Mesendoderm (in vitro differentiated cells): ENCODE measurements around the gene LRRC4B.

ENCODE experiments used
- DNase-seq: peaks from one replicate; pipeline ENCODE4 v3.0.0; 2013
- H2AK5ac ChIP-seq: 2 replicates; pipeline ENCODE4 v1.6.1; 2013; ENCODE audit warnings: low read length, inconsistent platforms
- H2BK120ac ChIP-seq: 2 replicates; pipeline ENCODE4 v1.6.1; 2013; ENCODE audit warnings: low read depth, mild to moderate bottlenecking, low read length, moderate library complexity, mixed read lengths
- H2BK15ac ChIP-seq: replicated peaks from 2 replicates; pipeline ENCODE4 v1.6.1; 2013; ENCODE audit warnings: low read depth, mild to moderate bottlenecking, moderate library complexity
- H2BK5ac ChIP-seq: 2 replicates; pipeline ENCODE4 v1.6.1; 2013; ENCODE audit warnings: low read length, inconsistent platforms
- H3K18ac ChIP-seq: 2 replicates; pipeline ENCODE4 v1.6.1; 2013; ENCODE audit warnings: mild to moderate bottlenecking, low read length, mixed read lengths
- H3K23ac ChIP-seq: one replicate; pipeline ENCODE4 v1.6.1; 2013; ENCODE audit warnings: low read length
- H3K27ac ChIP-seq: 2 replicates; pipeline ENCODE4 v1.5.1; 2013; ENCODE audit warnings: low read depth, mild to moderate bottlenecking, inconsistent platforms, low read length, moderate library complexity
- H3K27me3 ChIP-seq: 2 replicates; pipeline ENCODE4 v1.6.1; 2013; ENCODE audit warnings: low read length, control low read depth, mild to moderate bottlenecking, inconsistent platforms; ENCODE audit not compliant: insufficient read depth, poor library complexity
- H3K36me3 ChIP-seq: 2 replicates; pipeline ENCODE4 v1.6.1; 2013; ENCODE audit warnings: low read length, inconsistent platforms; ENCODE audit not compliant: control insufficient read depth, insufficient read depth
- H3K4ac ChIP-seq: one replicate; pipeline ENCODE4 v1.6.1; 2013; ENCODE audit warnings: low read depth, mild to moderate bottlenecking, low read length, moderate library complexity
- H3K4me1 ChIP-seq: 2 replicates; pipeline ENCODE4 v1.6.1; 2013; ENCODE audit warnings: low read depth, low read length, inconsistent platforms; ENCODE audit not compliant: control insufficient read depth
- H3K4me2 ChIP-seq: 2 replicates; pipeline ENCODE4 v1.6.1; 2013; ENCODE audit warnings: low read length
- H3K4me3 ChIP-seq: 2 replicates; pipeline ENCODE4 v1.5.1; 2013; ENCODE audit warnings: mild to moderate bottlenecking, low read length
- H3K56ac ChIP-seq: one replicate; pipeline ENCODE4 v1.6.1; 2013; ENCODE audit warnings: low read length
- H3K79me1 ChIP-seq: 2 replicates; pipeline ENCODE4 v1.6.1; 2013; ENCODE audit warnings: low read length, inconsistent platforms
- H3K79me2 ChIP-seq: 2 replicates; pipeline ENCODE4 v1.6.1; 2013; ENCODE audit warnings: mild to moderate bottlenecking, low read length; ENCODE audit not compliant: control insufficient read depth, insufficient read depth
- H3K9ac ChIP-seq: 2 replicates; pipeline ENCODE4 v1.6.1; 2013; ENCODE audit warnings: low read length, inconsistent platforms
- H4K5ac ChIP-seq: one replicate; pipeline ENCODE4 v1.6.1; 2013; ENCODE audit warnings: low read length
- H4K8ac ChIP-seq: one replicate; pipeline ENCODE4 v1.6.1; 2013; ENCODE audit warnings: low read depth, mild to moderate bottlenecking, control low read depth, low read length, moderate library complexity
- WGBS: extraction: QIAGEN DNeasy Blood & Tissue Kit; methylation state at CpG from one replicate; pipeline ENCODE4 v1.1.7; 2013; ENCODE audit warnings: low lambda C conversion rate, missing lambda C conversion rate; ENCODE audit not compliant: insufficient coverage; ENCODE audit errors: extremely low coverage; 5-methylcytosine and 5-hydroxymethylcytosine counted together

Gene LRRC4B

DNA sequence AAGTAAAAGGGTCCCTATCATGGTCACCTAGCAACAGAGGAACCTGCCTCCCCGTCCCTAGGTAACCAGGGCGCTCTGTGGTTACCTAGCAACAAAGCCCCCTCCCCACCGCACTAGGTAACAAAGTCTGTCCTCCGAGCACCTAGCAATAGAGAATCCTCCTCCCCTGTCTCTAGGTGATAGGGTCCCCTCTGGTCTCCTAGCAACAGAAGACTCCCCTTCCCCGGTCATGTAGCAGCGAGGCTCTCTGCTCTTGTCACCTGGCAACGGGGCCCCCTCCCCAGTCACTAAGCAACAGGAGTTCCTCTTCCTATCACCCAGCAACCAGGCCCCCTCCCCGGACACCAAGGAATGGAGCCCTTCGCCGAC lies 57.6 kb downstream of the LRRC4B start:
- peak overlapping the region; percentile 58 for H3K9ac ChIP-seq
- no peaks in the 10 kb centered on the region for H3K79me2 ChIP-seq
- no CpG with 5 or more reads among the region's 10 CpGs for WGBS
- H3K18ac ChIP-seq = no peak overlapping the region
- H3K36me3 ChIP-seq = no peaks in the 10 kb centered on the region
- H3K79me1 ChIP-seq = no peaks in the 10 kb centered on the region
- H3K4me3 ChIP-seq = peak overlapping the region; percentile 44
- H4K8ac ChIP-seq = no peak overlapping the region
- H4K5ac ChIP-seq = no peak overlapping the region
- no peaks in the 10 kb centered on the region for H3K4me1 ChIP-seq
- no peak overlapping the region for H3K23ac ChIP-seq
- no peak overlapping the region for H2BK5ac ChIP-seq
- H3K27me3 ChIP-seq = no peaks in the 10 kb centered on the region
- H3K4me2 ChIP-seq = peak overlapping the region; percentile 62
- H2BK15ac ChIP-seq = no peak overlapping the region
- DNase-seq = peak; percentile 92
- no peak overlapping the region for H2AK5ac ChIP-seq
- H3K4ac ChIP-seq = no peak overlapping the region
- no peak overlapping the region for H2BK120ac ChIP-seq
- peak overlapping the region; percentile 74 for H3K56ac ChIP-seq
- H3K27ac ChIP-seq = no peak overlapping the region

DNA sequence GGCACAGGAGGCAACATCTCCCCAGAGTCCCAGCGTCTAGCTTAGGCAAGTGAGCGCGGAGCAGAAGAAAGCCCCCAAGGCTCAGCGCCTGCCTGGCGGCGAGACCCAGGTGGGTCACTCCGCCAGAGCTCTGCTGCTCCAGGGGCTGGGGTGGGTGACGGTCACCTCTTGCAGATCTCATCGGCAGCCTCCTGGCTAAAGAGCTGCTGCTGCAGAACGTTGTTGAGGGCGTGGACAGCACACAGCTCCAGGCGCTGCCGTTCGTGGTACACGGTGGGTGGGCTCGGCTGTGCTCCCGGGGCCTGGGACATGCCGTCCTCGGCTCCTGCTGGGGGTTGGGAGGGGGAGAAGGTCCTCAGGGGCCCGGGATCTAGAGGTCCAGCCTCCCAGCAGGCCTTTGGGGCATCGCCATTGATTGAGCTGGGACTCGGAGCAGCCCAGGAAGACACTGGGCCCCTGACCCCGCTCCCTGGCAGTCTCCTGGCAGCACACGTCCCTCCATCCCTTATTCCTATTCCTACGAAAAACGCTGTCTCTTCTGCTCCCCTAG lies 58.0 kb downstream of the LRRC4B start:
- H3K4me3 ChIP-seq = no peak overlapping the region
- H3K9ac ChIP-seq = no peak overlapping the region
- no peak overlapping the region for H2BK15ac ChIP-seq
- H2AK5ac ChIP-seq = no peak overlapping the region
- no peaks in the 10 kb centered on the region for H3K27me3 ChIP-seq
- H4K5ac ChIP-seq = no peak overlapping the region
- H3K23ac ChIP-seq = no peak overlapping the region
- H3K4me1 ChIP-seq = no peaks in the 10 kb centered on the region
- no peak overlapping the region for H3K27ac ChIP-seq
- no peak overlapping the region for H3K56ac ChIP-seq
- no peak overlapping the region for H2BK5ac ChIP-seq
- H4K8ac ChIP-seq = no peak overlapping the region
- H3K4ac ChIP-seq = no peak overlapping the region
- DNase-seq = no peak
- no peak overlapping the region for H3K18ac ChIP-seq
- H3K79me2 ChIP-seq = no peaks in the 10 kb centered on the region
- H3K79me1 ChIP-seq = no peaks in the 10 kb centered on the region
- H2BK120ac ChIP-seq = no peak overlapping the region
- H3K36me3 ChIP-seq = no peaks in the 10 kb centered on the region
- WGBS = no CpG with 5 or more reads among the region's 26 CpGs
- peak overlapping the region; percentile 62 for H3K4me2 ChIP-seq

DNA sequence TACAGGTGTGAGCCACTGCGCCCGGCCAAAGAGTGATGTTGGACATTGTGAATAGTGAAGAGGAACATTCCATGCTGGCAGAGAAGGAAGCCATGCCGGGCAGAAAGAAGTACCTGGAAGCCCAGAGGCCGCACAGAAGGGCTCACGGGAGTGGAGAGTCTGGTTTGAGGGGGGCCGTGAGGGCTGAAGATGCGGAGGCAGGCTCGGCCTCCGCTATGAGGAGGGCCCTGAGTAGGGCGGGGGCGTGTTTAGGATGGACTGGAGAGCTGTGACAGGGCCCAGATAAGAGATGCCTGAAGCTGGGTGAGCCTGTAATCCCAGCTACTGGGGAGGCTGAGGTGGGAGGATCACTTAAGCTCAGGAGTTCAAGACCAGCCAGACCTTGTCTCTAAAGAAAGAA lies 58.9 kb downstream of the LRRC4B start:
- H3K4me3 ChIP-seq = no peak overlapping the region
- no peak overlapping the region for H3K18ac ChIP-seq
- no CpG with 5 or more reads among the region's 11 CpGs for WGBS
- H3K27ac ChIP-seq = no peak overlapping the region
- H4K8ac ChIP-seq = no peak overlapping the region
- H3K4ac ChIP-seq = no peak overlapping the region
- H3K4me1 ChIP-seq = no peaks in the 10 kb centered on the region
- H2AK5ac ChIP-seq = no peak overlapping the region
- H3K23ac ChIP-seq = no peak overlapping the region
- H2BK15ac ChIP-seq = no peak overlapping the region
- H2BK5ac ChIP-seq = no peak overlapping the region
- H3K4me2 ChIP-seq = no peak overlapping the region
- no peaks in the 10 kb centered on the region for H3K79me1 ChIP-seq
- no peak overlapping the region for H4K5ac ChIP-seq
- DNase-seq = no peak
- H3K79me2 ChIP-seq = no peaks in the 10 kb centered on the region
- H2BK120ac ChIP-seq = no peak overlapping the region
- H3K36me3 ChIP-seq = no peaks in the 10 kb centered on the region
- no peak overlapping the region for H3K9ac ChIP-seq
- H3K27me3 ChIP-seq = no peaks in the 10 kb centered on the region
- H3K56ac ChIP-seq = no peak overlapping the region

GRCh38 chr19:50508843-50509190 lies 59.4 kb downstream of the LRRC4B start:
- Histone ChIP-seq H3K4me3 (no peak overlapping the region), H2BK15ac (no peak overlapping the region), H3K9ac (no peak overlapping the region), H3K27ac (no peak overlapping the region), H4K8ac (no peak overlapping the region), H3K4me1 (no peaks in the 10 kb centered on the region), H3K56ac (no peak overlapping the region), H3K23ac (no peak overlapping the region), H2BK120ac (no peak overlapping the region), H4K5ac (no peak overlapping the region), H3K4ac (no peak overlapping the region), H2AK5ac (no peak overlapping the region), H3K27me3 (no peaks in the 10 kb centered on the region), H3K79me2 (no peaks in the 10 kb centered on the region), H2BK5ac (no peak overlapping the region), H3K36me3 (no peaks in the 10 kb centered on the region), H3K18ac (no peak overlapping the region), H3K4me2 (no peak overlapping the region), H3K79me1 (no peaks in the 10 kb centered on the region)
- WGBS = no CpG with 5 or more reads among the region's 3 CpGs
- DNase-seq = no peak

- DNase-seq = no peak
- no peak overlapping the region for H2AK5ac ChIP-seq
- no peak overlapping the region for H4K5ac ChIP-seq
- H3K27ac ChIP-seq = no peak overlapping the region
- no peak overlapping the region for H2BK5ac ChIP-seq
- no peak overlapping the region for H3K4ac ChIP-seq
- H2BK15ac ChIP-seq = no peak overlapping the region
- H3K18ac ChIP-seq = no peak overlapping the region
- H3K9ac ChIP-seq = no peak overlapping the region
- H3K56ac ChIP-seq = no peak overlapping the region
- no peak overlapping the region for H2BK120ac ChIP-seq
- H3K23ac ChIP-seq = no peak overlapping the region
- no peaks in the 10 kb centered on the region for H3K4me1 ChIP-seq
- H4K8ac ChIP-seq = no peak overlapping the region
- no peak overlapping the region for H3K4me3 ChIP-seq
- H3K36me3 ChIP-seq = no peaks in the 10 kb centered on the region
- H3K27me3 ChIP-seq = no peaks in the 10 kb centered on the region
- no CpG with 5 or more reads among the region's 8 CpGs for WGBS
- H3K79me2 ChIP-seq = no peaks in the 10 kb centered on the region
- H3K4me2 ChIP-seq = no peak overlapping the region
- H3K79me1 ChIP-seq = no peaks in the 10 kb centered on the region
Observed at GRCh38 chr19:50507376-50507775, 60.9 kb downstream of the LRRC4B start.

DNA sequence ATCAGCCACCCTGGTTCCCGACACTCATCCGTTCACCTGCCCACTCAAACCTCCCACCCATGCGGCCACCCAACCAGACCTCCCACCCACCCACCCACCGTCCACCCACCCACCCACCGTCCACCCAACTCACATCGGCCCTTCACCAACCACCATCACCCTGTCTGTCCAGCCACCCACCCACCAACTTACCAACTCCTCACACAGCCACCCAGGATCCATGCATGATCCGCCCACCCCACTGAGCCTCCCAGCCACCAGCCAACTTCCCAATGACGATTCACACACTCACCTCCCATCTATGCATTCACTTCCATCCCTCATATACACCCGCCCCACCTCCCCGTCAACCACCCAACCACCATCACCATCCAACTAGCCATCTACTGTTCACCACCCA lies 61.5 kb downstream of the LRRC4B start:
- Histone ChIP-seq H3K9ac (no peak overlapping the region), H3K27me3 (no peaks in the 10 kb centered on the region), H3K79me2 (no peaks in the 10 kb centered on the region), H4K5ac (no peak overlapping the region), H2BK15ac (no peak overlapping the region), H3K4me2 (no peak overlapping the region), H3K4ac (no peak overlapping the region), H2AK5ac (no peak overlapping the region), H3K79me1 (no peaks in the 10 kb centered on the region), H3K18ac (no peak overlapping the region), H2BK5ac (no peak overlapping the region), H4K8ac (no peak overlapping the region), H3K4me3 (no peak overlapping the region), H3K27ac (no peak overlapping the region), H3K36me3 (no peaks in the 10 kb centered on the region), H3K56ac (no peak overlapping the region), H3K4me1 (no peaks in the 10 kb centered on the region), H3K23ac (no peak overlapping the region), H2BK120ac (no peak overlapping the region)
- no peak for DNase-seq
- no CpG with 5 or more reads among the region's 10 CpGs for WGBS
